Measurements from ENCODE around the gene DUSP14. TPM values are rescaled to one million over a fixed set of nuclear protein-coding genes. Genes with fewer than 3 reads are reported as not detected.

DUSP14 gene
- total and polyA plus RNA-seq, 2 experiments from 2014 or later = 36.7 to 38.7 TPM

DNA sequence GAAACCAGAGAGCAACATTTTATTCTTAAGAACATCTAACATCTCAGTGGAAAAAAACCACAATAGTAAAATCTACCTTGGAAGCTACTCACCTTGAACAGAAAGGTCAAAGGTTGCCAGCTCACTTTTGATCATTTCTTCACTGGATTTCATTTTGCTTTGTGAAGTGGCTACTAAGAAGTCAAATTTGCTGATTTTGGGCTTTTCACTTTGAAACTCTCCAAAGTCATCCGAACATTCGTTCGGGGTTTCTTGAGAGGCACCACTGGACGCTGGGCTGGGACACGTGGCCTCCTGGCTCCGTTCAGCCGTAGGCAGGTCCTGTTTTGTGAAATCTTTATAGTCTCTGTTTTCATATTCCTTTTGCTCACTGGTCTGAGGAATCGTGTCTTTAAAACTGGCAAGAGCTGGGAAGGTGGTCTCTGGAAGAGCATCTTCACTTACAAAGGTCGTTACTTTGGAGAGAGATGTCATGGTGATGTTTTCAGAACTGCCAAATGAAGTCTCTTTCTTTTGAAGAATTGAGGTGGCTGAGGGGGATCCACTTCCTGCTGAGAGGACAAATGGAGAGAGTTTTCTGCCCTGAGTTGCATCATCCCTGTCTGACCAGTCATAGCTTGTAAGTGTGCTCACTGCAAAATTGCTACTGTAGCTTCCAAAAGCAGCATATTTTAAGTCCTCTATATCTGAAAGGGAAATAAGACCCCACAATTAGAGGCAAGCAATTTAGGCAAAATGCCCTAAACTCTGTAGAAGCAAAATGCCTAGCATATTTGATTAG lies 52.4 kb downstream of the DUSP14 start:
- no peaks in the 10 kb centered on the region for H3K27me3 ChIP-seq (ENCODE audit: insufficient read depth)
- no peaks in the 10 kb centered on the region for H3F3A ChIP-seq (replicated peaks; ENCODE audit: low read depth)
- Mint-ChIP-seq H3K4me1 (peaks cover 28% of the 10 kb centered on the region), H3K9me3 (no peaks in the 10 kb centered on the region), H3K27ac (peak overlapping the region; percentile 90), H3K36me3 (ENCODE audit: low read depth) (peaks cover 47% of the 10 kb centered on the region), H3K4me3 (peak overlapping the region; percentile 9; the same call in 1 of the 3 replicates), H3K27me3 (ENCODE audit: insufficient read depth, low read depth, poor library complexity) (peaks cover 3% of the 10 kb centered on the region)
- H2AFZ ChIP-seq = no peak overlapping the region
- peaks cover 19% of the 10 kb centered on the region; the same call in 1 of the 2 replicates for H3K4me1 ChIP-seq (ENCODE audit: insufficient read depth)
- H3K79me2 ChIP-seq (replicated peaks; ENCODE audit: insufficient read depth) = no peaks in the 10 kb centered on the region
- DNase-seq (ENCODE audit: low spot score) (peak; percentile 12), ATAC-seq (peak; percentile 44; the same call in 2 of the 3 replicates)
- H3K36me3 ChIP-seq (ENCODE audit: insufficient read depth) = peaks cover 13% of the 10 kb centered on the region; the same call in 1 of the 2 replicates
- H3K4me2 ChIP-seq = no peak overlapping the region
- H3K4me3 ChIP-seq = no peak overlapping the region
- no peak for TF ChIP-seq ZNF462 (CRISPR knock-in tag; IDR thresholded peaks at IDR 0.05)
- TF ChIP-seq REST (IDR thresholded peaks at IDR 0.05; ENCODE audit: unreplicated experiment) = no peak
- no peaks in the 10 kb centered on the region for H3K9me2 ChIP-seq (ENCODE audit: insufficient read depth)
- peak overlapping the region; percentile 17 for H3K27ac ChIP-seq (ENCODE audit: low read depth)
- H4K20me1 ChIP-seq (replicated peaks; ENCODE audit: insufficient read depth) = no peaks in the 10 kb centered on the region

All from GM23338 (cell line).